Caco-2 (cell line): ENCODE measurements around the gene SIRPB2. TPM values are rescaled to one million over a fixed set of nuclear protein-coding genes. Genes with fewer than 3 reads are reported as not detected.

Experiments
- BruUV-seq: library from RNA; stranded (reverse); fragments of 400-500 nt; replicated peaks from 2 replicates; lab custom pipeline; 2021; lab: Mats Ljungman, UMichigan
- CTCF ChIA-PET: fragments of 300-600 bp; sonication (Branson Sonifier 250); formaldehyde crosslinking; loops from one replicate; lab custom pipeline; 2022; ENCODE audit warnings: antibody characterized with exemption; lab: Charles Lee
- POLR2A ChIA-PET: fragments of 300-600 bp; sonication (Branson Sonifier 250); formaldehyde crosslinking; loops from one replicate; lab custom pipeline; 2022; ENCODE audit warnings: antibody characterized with exemption; lab: Charles Lee
- DNase-seq, 2 experiments: peaks; one replicate each; pipeline versions ENCODE4 v3.0.0 to v3.0.0-alpha.2; 2020 to 2022
- H3K27me3 ChIP-seq: replicated peaks from 2 replicates; pipeline ENCODE4 v1.6.0; 2011; ENCODE audit warnings: low read length; ENCODE audit not compliant: control insufficient read depth, insufficient read depth
- H3K36me3 ChIP-seq: 2 replicates; pipeline ENCODE4 v1.5.1; 2011; ENCODE audit warnings: low read length; ENCODE audit not compliant: control insufficient read depth, insufficient read depth
- H3K4me1 ChIP-seq: fragments of 250-450 bp; sonication (Bioruptor Pico); 2 replicates; pipeline ENCODE4 v1.5.1; 2020; ENCODE audit warnings: mild to moderate bottlenecking
- H3K4me3 ChIP-seq: 2 replicates; pipeline ENCODE4 v1.5.1; 2011; ENCODE audit warnings: low read depth, mild to moderate bottlenecking, control low read depth, low read length
- H3K9me3 ChIP-seq: fragments of 250-450 bp; sonication (Bioruptor Pico); 2 replicates; pipeline ENCODE4 v1.5.1; 2020; ENCODE audit warnings: mild to moderate bottlenecking, moderate library complexity
- H3K27ac Mint-ChIP-seq: one replicate; pipeline ENCODE4 v1.8.0; 2022; ENCODE audit warnings: mixed read lengths; ENCODE audit not compliant: unreplicated experiment
- H3K27me3 Mint-ChIP-seq: one replicate; pipeline ENCODE4 v1.8.0; 2022; ENCODE audit warnings: mixed read lengths; ENCODE audit not compliant: insufficient read depth, unreplicated experiment
- H3K36me3 Mint-ChIP-seq: one replicate; pipeline ENCODE4 v1.8.0; 2022; ENCODE audit warnings: mild to moderate bottlenecking, mixed read lengths; ENCODE audit not compliant: insufficient read depth, unreplicated experiment
- H3K4me1 Mint-ChIP-seq: one replicate; pipeline ENCODE4 v1.8.0; 2022; ENCODE audit warnings: low read depth, mixed read lengths; ENCODE audit not compliant: unreplicated experiment
- H3K4me3 Mint-ChIP-seq: one replicate; pipeline ENCODE4 v1.8.0; 2022; ENCODE audit warnings: mild to moderate bottlenecking, moderate library complexity, mixed read lengths; ENCODE audit not compliant: unreplicated experiment
- H3K9me3 Mint-ChIP-seq: one replicate; pipeline ENCODE4 v1.8.0; 2022; ENCODE audit warnings: mixed read lengths; ENCODE audit not compliant: unreplicated experiment
- intact Hi-C: fragments of 100-400 bp; cut with micrococcal nuclease; formaldehyde crosslinking; loops from one replicate; pipeline ENCODE4 v1.10.0; 2022; ENCODE audit not compliant: unreplicated experiment
- total RNA-seq: library from RNA; stranded (reverse); gene quantifications from 2 replicates; pipeline ENCODE4 v1.2.3, GENCODE V29; 2022
- TF ChIP-seq, protein P1 (sequence below), 2 experiments: fragments of 200-600 bp in 1 of 2; IDR thresholded peaks; 1 replicate in 1 of 2; 2 replicates in 1 of 2; pipeline versions ENCODE4 v1.5.1 to v1.8.0; 2011 to 2022; ENCODE audit warnings: antibody characterized with exemption in 1 of 2, control low read depth in 1 of 2, inconsistent platforms in 1 of 2, low read depth in 1 of 2, low read length in 1 of 2, mild to moderate bottlenecking in 1 of 2, moderate library complexity in 1 of 2; ENCODE audit not compliant: insufficient read depth in 1 of 2, severe bottlenecking in 1 of 2, unreplicated experiment in 1 of 2

The SIRPB2 gene
- total RNA-seq, 1 experiment from 2014 or later, result not detected

DNA sequence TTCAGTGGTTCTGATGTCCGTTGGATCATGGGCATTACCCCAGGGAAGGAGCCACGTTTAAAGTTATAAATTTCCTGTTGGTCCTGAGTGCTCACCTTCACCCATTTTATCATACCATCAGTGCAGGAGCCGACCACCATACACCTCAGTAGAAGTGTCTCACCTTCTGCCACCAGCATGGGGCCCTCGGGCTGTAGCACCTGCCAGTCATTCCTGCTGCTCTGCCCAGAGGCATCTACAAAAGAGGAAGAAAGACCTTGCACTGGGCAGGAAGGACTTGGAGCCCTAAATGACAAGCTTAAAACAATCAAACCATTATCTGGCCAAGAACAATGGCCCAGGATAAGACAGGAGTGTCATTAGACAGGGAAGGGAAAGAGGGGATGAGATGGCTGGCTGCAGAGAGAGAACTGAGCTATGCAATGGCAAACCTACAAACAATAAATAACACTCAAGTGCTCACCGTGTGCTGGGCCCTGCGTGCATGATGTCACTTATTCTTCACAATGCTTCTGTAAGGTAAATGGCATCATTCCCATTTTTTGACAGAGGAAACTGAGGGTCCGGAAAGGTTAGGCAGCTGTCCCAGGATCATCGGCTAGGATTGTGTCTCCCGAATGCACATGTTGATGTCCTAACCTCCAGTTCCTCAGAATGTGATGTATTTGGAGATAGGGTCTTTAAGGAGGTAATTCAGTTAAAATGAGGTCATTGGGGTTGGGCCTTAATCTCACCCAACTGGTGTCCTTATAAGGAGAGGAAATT is 11.2 kb downstream of the SIRPB2 start:
- TF ChIP-seq, protein P1, sequence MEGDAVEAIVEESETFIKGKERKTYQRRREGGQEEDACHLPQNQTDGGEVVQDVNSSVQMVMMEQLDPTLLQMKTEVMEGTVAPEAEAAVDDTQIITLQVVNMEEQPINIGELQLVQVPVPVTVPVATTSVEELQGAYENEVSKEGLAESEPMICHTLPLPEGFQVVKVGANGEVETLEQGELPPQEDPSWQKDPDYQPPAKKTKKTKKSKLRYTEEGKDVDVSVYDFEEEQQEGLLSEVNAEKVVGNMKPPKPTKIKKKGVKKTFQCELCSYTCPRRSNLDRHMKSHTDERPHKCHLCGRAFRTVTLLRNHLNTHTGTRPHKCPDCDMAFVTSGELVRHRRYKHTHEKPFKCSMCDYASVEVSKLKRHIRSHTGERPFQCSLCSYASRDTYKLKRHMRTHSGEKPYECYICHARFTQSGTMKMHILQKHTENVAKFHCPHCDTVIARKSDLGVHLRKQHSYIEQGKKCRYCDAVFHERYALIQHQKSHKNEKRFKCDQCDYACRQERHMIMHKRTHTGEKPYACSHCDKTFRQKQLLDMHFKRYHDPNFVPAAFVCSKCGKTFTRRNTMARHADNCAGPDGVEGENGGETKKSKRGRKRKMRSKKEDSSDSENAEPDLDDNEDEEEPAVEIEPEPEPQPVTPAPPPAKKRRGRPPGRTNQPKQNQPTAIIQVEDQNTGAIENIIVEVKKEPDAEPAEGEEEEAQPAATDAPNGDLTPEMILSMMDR (IDR thresholded peaks at IDR 0.05; ENCODE audit: insufficient read depth in 1 of 2, low read depth in 1 of 2, low read length in 1 of 2, severe bottlenecking in 1 of 2, unreplicated experiment in 1 of 2), result no peak
- H3K27me3 ChIP-seq, result no peaks in the 10 kb centered on the region
- no peak for DNase-seq
- CTCF ChIA-PET, result interaction anchor here (1.0 to 1.1 kb wide), 2 partner anchors 11 to 24 kb away, joined by 3 read pairs; no protein-coding TSS in a partner anchor
- no peaks in the 10 kb centered on the region for H3K36me3 ChIP-seq
- Mint-ChIP-seq H3K36me3 (no peaks in the 10 kb centered on the region), H3K27ac (no peak overlapping the region), H3K4me1 (peaks cover 6% of the 10 kb centered on the region), H3K27me3 (peaks cover 19% of the 10 kb centered on the region), H3K9me3 (no peaks in the 10 kb centered on the region), H3K4me3 (no peak overlapping the region)
- no TSS peak for BruUV-seq
- peaks cover 6% of the 10 kb centered on the region; the same call in 1 of the 2 replicates for H3K4me1 ChIP-seq
- intact Hi-C loops, result no loop called here
- POLR2A ChIA-PET, result no interaction called here
- no peak overlapping the region for H3K4me3 ChIP-seq
- no peaks in the 10 kb centered on the region for H3K9me3 ChIP-seq

DNA sequence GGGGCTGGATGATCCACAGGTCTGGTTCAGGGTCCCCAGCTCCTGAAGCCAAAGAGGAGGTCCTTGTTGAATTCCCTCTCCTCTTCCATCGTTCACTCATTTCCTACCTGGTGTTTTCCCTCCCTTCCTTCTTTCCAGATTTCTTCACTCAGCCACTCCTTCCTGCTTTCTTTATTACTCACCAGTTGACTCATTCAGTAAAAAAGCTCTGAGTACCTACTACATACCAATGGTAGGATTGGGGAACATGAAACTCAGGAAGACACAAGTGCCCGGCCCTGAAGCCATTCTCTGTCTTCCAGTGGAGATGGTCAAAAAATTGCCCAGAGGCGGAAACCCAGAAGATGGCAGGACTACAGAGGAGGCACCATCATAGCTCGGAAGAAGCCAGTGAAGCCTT is 12.7 kb downstream of the SIRPB2 start:
- no peaks in the 10 kb centered on the region for H3K9me3 ChIP-seq
- no TSS peak for BruUV-seq
- ChIA-PET CTCF (no interaction called here), POLR2A (no interaction called here)
- no peaks in the 10 kb centered on the region for H3K27me3 ChIP-seq
- H3K36me3 ChIP-seq, result no peaks in the 10 kb centered on the region
- no peaks in the 10 kb centered on the region for H3K9me3 Mint-ChIP-seq
- peaks cover 8% of the 10 kb centered on the region for H3K4me1 Mint-ChIP-seq
- no peaks in the 10 kb centered on the region for H3K36me3 Mint-ChIP-seq
- H3K4me3 ChIP-seq, result no peak overlapping the region
- intact Hi-C loops, result no loop called here
- no peak for DNase-seq
- no peak overlapping the region for H3K4me3 Mint-ChIP-seq
- no peak overlapping the region for H3K27ac Mint-ChIP-seq
- H3K4me1 ChIP-seq, result peaks cover 7% of the 10 kb centered on the region; the same call in 1 of the 2 replicates
- peaks cover 8% of the 10 kb centered on the region for H3K27me3 Mint-ChIP-seq
- TF ChIP-seq, protein P1 (IDR thresholded peaks at IDR 0.05; ENCODE audit: insufficient read depth in 1 of 2, low read depth in 1 of 2, low read length in 1 of 2, severe bottlenecking in 1 of 2, unreplicated experiment in 1 of 2), result no peak

DNA sequence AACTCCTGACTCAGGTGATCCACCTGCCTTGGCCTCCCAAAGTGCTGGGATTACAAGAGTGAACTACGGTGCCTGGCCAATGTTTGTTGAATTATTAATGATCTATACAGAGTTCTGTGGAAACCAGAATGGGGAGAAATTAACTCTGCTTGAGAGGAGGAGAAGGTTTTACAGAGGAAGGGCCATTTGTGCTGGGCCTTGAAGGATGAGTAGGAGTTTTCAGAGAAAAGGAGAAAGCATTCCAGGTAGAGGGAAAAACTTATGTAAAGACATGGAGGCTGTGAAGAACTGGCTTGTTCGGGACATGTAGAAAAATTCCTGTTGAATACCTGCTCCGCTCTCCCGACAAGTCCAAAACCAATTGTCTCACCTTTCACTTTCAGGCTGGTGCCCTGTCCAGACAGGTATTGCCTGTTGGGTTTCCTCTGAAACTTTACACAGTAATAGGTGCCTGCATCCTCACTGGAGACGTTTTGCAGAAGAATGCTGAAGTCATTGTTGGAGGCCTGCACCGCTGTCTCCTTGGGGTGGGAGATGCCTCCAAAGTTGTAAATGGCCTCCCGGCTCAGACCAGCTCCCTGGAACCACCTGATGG is 13.2 kb downstream of the SIRPB2 start:
- no peak overlapping the region for H3K27ac Mint-ChIP-seq
- BruUV-seq, result no TSS peak
- H3K4me3 ChIP-seq, result no peak overlapping the region

More for the DNA sequence above, 13.2 kb downstream of the SIRPB2 start:
- Mint-ChIP-seq H3K27me3 (peaks cover 6% of the 10 kb centered on the region), H3K9me3 (no peaks in the 10 kb centered on the region), H3K36me3 (no peaks in the 10 kb centered on the region), H3K4me3 (no peak overlapping the region), H3K4me1 (peaks cover 13% of the 10 kb centered on the region)
- H3K4me1 ChIP-seq, result peaks cover 7% of the 10 kb centered on the region; the same call in 1 of the 2 replicates
- CTCF ChIA-PET, result interaction anchor here (1.7 kb wide), 1 partner anchor 26 kb away, joined by 6 read pairs; no protein-coding TSS in a partner anchor
- intact Hi-C loops, result no loop called here
- H3K27me3 ChIP-seq, result no peaks in the 10 kb centered on the region
- POLR2A ChIA-PET, result no interaction called here
- DNase-seq, result no peak
- no peaks in the 10 kb centered on the region for H3K36me3 ChIP-seq
- TF ChIP-seq, protein P1 (IDR thresholded peaks at IDR 0.05; ENCODE audit: insufficient read depth in 1 of 2, low read depth in 1 of 2, low read length in 1 of 2, severe bottlenecking in 1 of 2, unreplicated experiment in 1 of 2), result no peak
- H3K9me3 ChIP-seq, result no peaks in the 10 kb centered on the region
